ENCODE data around the gene SH3GL3.

SH3GL3 gene

GRCh38 chr15:83587091-83587490 is 139.9 kb downstream of the SH3GL3 start:
- Mint-ChIP-seq H3K9me3 (ENCODE audit: low read depth) (no peaks in the 10 kb centered on the region), H3K4me1 (ENCODE audit: low read depth) (no peaks in the 10 kb centered on the region), H3K36me3 (no peaks in the 10 kb centered on the region), H3K27me3 (no peaks in the 10 kb centered on the region), H3K4me3 (no peak overlapping the region), H3K27ac (no peak overlapping the region)

- Mint-ChIP-seq H3K27ac (no peak overlapping the region), H3K27me3 (peaks cover 2% of the 10 kb centered on the region), H3K36me3 (no peaks in the 10 kb centered on the region), H3K9me3 (ENCODE audit: low read depth) (no peaks in the 10 kb centered on the region), H3K4me1 (ENCODE audit: low read depth) (no peaks in the 10 kb centered on the region), H3K4me3 (no peak overlapping the region)
Measured at GRCh38 chr15:83588441-83588840, 141.3 kb downstream of the SH3GL3 start.

- no peaks in the 10 kb centered on the region for H3K9me3 Mint-ChIP-seq (ENCODE audit: low read depth)
Measured at GRCh38 chr15:83592370-83593040, 145.4 kb downstream of the SH3GL3 start.

GRCh38 chr15:83595191-83595590 is 148.1 kb downstream of the SH3GL3 start:
- Mint-ChIP-seq H3K4me3 (no peak overlapping the region), H3K9me3 (ENCODE audit: low read depth) (no peaks in the 10 kb centered on the region), H3K27me3 (peaks cover 2% of the 10 kb centered on the region), H3K27ac (no peak overlapping the region), H3K4me1 (ENCODE audit: low read depth) (no peaks in the 10 kb centered on the region), H3K36me3 (no peaks in the 10 kb centered on the region)

More at GRCh38 chr15:83592370-83593040, 145.4 kb downstream of the SH3GL3 start:
- Mint-ChIP-seq H3K27me3 (peaks cover 2% of the 10 kb centered on the region), H3K27ac (no peak overlapping the region), H3K4me3 (no peak overlapping the region), H3K36me3 (no peaks in the 10 kb centered on the region), H3K4me1 (ENCODE audit: low read depth) (no peaks in the 10 kb centered on the region)

- Mint-ChIP-seq H3K27ac (no peak overlapping the region), H3K4me1 (ENCODE audit: low read depth) (no peaks in the 10 kb centered on the region), H3K36me3 (no peaks in the 10 kb centered on the region), H3K9me3 (ENCODE audit: low read depth) (peaks cover 4% of the 10 kb centered on the region), H3K4me3 (no peak overlapping the region), H3K27me3 (peaks cover 3% of the 10 kb centered on the region)
Measured at GRCh38 chr15:83598031-83598430, 150.9 kb downstream of the SH3GL3 start.

GRCh38 chr15:83602021-83602420 is 154.9 kb downstream of the SH3GL3 start:
- Mint-ChIP-seq H3K36me3 (no peaks in the 10 kb centered on the region), H3K9me3 (ENCODE audit: low read depth) (peaks cover 4% of the 10 kb centered on the region), H3K27ac (no peak overlapping the region), H3K27me3 (peaks cover 3% of the 10 kb centered on the region), H3K4me1 (ENCODE audit: low read depth) (no peaks in the 10 kb centered on the region), H3K4me3 (no peak overlapping the region)

- Mint-ChIP-seq H3K4me1 (ENCODE audit: low read depth) (no peaks in the 10 kb centered on the region), H3K27ac (no peak overlapping the region), H3K4me3 (no peak overlapping the region), H3K36me3 (no peaks in the 10 kb centered on the region), H3K27me3 (peaks cover 4% of the 10 kb centered on the region), H3K9me3 (ENCODE audit: low read depth) (peaks cover 4% of the 10 kb centered on the region)
Measured at GRCh38 chr15:83604549-83604948, 157.4 kb downstream of the SH3GL3 start.

- no peaks in the 10 kb centered on the region for H3K36me3 Mint-ChIP-seq
- H3K4me1 Mint-ChIP-seq (ENCODE audit: low read depth) = no peaks in the 10 kb centered on the region
- peaks cover 4% of the 10 kb centered on the region for H3K9me3 Mint-ChIP-seq (ENCODE audit: low read depth)
- no peak overlapping the region for H3K4me3 Mint-ChIP-seq
- H3K27ac Mint-ChIP-seq = no peak overlapping the region
- peaks cover 4% of the 10 kb centered on the region for H3K27me3 Mint-ChIP-seq
Measured at GRCh38 chr15:83605111-83605945, 158.2 kb downstream of the SH3GL3 start.

GRCh38 chr15:83610132-83610531 is 163.0 kb downstream of the SH3GL3 start:
- Mint-ChIP-seq H3K27me3 (peaks cover 2% of the 10 kb centered on the region), H3K9me3 (ENCODE audit: low read depth) (no peaks in the 10 kb centered on the region), H3K27ac (no peak overlapping the region), H3K4me3 (no peak overlapping the region), H3K36me3 (no peaks in the 10 kb centered on the region), H3K4me1 (ENCODE audit: low read depth) (no peaks in the 10 kb centered on the region)

GRCh38 chr15:83610901-83611685 is 164.0 kb downstream of the SH3GL3 start:
- H3K36me3 Mint-ChIP-seq = no peaks in the 10 kb centered on the region
- no peak overlapping the region for H3K27ac Mint-ChIP-seq
- H3K4me1 Mint-ChIP-seq (ENCODE audit: low read depth) = no peaks in the 10 kb centered on the region

GRCh38 chr15:83612226-83612625 is 165.1 kb downstream of the SH3GL3 start:
- H3K4me1 Mint-ChIP-seq (ENCODE audit: low read depth) = no peaks in the 10 kb centered on the region
- no peaks in the 10 kb centered on the region for H3K36me3 Mint-ChIP-seq
- H3K9me3 Mint-ChIP-seq (ENCODE audit: low read depth) = no peaks in the 10 kb centered on the region
- H3K4me3 Mint-ChIP-seq = no peak overlapping the region
- no peak overlapping the region for H3K27ac Mint-ChIP-seq
- peaks cover 2% of the 10 kb centered on the region for H3K27me3 Mint-ChIP-seq

More at GRCh38 chr15:83610901-83611685, 164.0 kb downstream of the SH3GL3 start:
- Mint-ChIP-seq H3K27me3 (peaks cover 2% of the 10 kb centered on the region), H3K9me3 (ENCODE audit: low read depth) (no peaks in the 10 kb centered on the region), H3K4me3 (no peak overlapping the region)

GRCh38 chr15:83612898-83613635 is 165.9 kb downstream of the SH3GL3 start:
- Mint-ChIP-seq H3K27me3 (peaks cover 1% of the 10 kb centered on the region), H3K9me3 (ENCODE audit: low read depth) (no peaks in the 10 kb centered on the region), H3K36me3 (no peaks in the 10 kb centered on the region), H3K27ac (no peak overlapping the region), H3K4me3 (no peak overlapping the region), H3K4me1 (ENCODE audit: low read depth) (no peaks in the 10 kb centered on the region)

GRCh38 chr15:83613714-83614113 is 166.6 kb downstream of the SH3GL3 start:
- Mint-ChIP-seq H3K36me3 (no peaks in the 10 kb centered on the region), H3K4me1 (ENCODE audit: low read depth) (no peaks in the 10 kb centered on the region), H3K27ac (no peak overlapping the region)

GRCh38 chr15:83616840-83617239 is 169.7 kb downstream of the SH3GL3 start:
- Mint-ChIP-seq H3K27ac (no peak overlapping the region), H3K4me3 (no peak overlapping the region), H3K4me1 (ENCODE audit: low read depth) (no peaks in the 10 kb centered on the region), H3K27me3 (no peaks in the 10 kb centered on the region), H3K9me3 (ENCODE audit: low read depth) (peaks cover 7% of the 10 kb centered on the region), H3K36me3 (no peaks in the 10 kb centered on the region)

More at GRCh38 chr15:83613714-83614113, 166.6 kb downstream of the SH3GL3 start:
- Mint-ChIP-seq H3K4me3 (no peak overlapping the region), H3K27me3 (no peaks in the 10 kb centered on the region), H3K9me3 (ENCODE audit: low read depth) (no peaks in the 10 kb centered on the region)
